Chondrocyte (in vitro differentiated cells): ENCODE measurements around the gene IL9R. TPM values are rescaled to one million over a fixed set of nuclear protein-coding genes. Genes with fewer than 3 reads are reported as not detected.
"Not testable (repeated sequence)": the region's sequence is repeated elsewhere in the genome, so short reads cannot be mapped to it uniquely, and the experiment has no call there.

Experiments
- DNase-seq: peaks from one replicate; pipeline ENCODE4 v3.0.0; 2021; ENCODE audit warnings: mixed read lengths, low spot score
- H3K27ac Mint-ChIP-seq: one replicate; pipeline ENCODE4 v1.8.0; 2021; ENCODE audit warnings: mild to moderate bottlenecking, moderate library complexity, mixed read lengths; ENCODE audit not compliant: unreplicated experiment
- H3K27me3 Mint-ChIP-seq: 2 replicates; pipeline ENCODE4 v1.8.0; 2021; ENCODE audit warnings: low read depth, mixed read lengths
- H3K36me3 Mint-ChIP-seq: 2 replicates; pipeline ENCODE4 v1.8.0; 2021; ENCODE audit warnings: low read depth, mixed read lengths
- H3K4me1 Mint-ChIP-seq: 2 replicates; pipeline ENCODE4 v1.8.0; 2021; ENCODE audit warnings: low read depth, mild to moderate bottlenecking, mixed read lengths
- H3K4me3 Mint-ChIP-seq: one replicate; pipeline ENCODE4 v1.8.0; 2021; ENCODE audit warnings: mild to moderate bottlenecking, moderate library complexity, mixed read lengths; ENCODE audit not compliant: unreplicated experiment
- H3K9me3 Mint-ChIP-seq: 2 replicates; pipeline ENCODE4 v1.8.0; 2021; ENCODE audit warnings: low read depth, mixed read lengths
- total RNA-seq: library from RNA; stranded (reverse); gene quantifications from 3 replicates; pipeline ENCODE4 v1.2.1, GENCODE V29; 2021
- TF ChIP-seq, protein P1 (sequence below): fragments of 200-600 bp; sonication (generic); IDR thresholded peaks from 2 replicates; pipeline ENCODE4 v1.5.0; 2021; ENCODE audit warnings: antibody characterized with exemption, mild to moderate bottlenecking, moderate library complexity

The IL9R gene
- total RNA-seq, 1 donor from 2014 or later: not detected

GRCh38 chrX:155983326-155983725, 14.2 kb upstream of the IL9R start:
- Mint-ChIP-seq H3K4me3 (no peak overlapping the region), H3K36me3 (no peaks in the 10 kb centered on the region), H3K27me3 (no peaks in the 10 kb centered on the region), H3K27ac (no peak overlapping the region), H3K4me1 (no peaks in the 10 kb centered on the region), H3K9me3 (peaks cover 14% of the 10 kb centered on the region)
- TF ChIP-seq, protein P1, sequence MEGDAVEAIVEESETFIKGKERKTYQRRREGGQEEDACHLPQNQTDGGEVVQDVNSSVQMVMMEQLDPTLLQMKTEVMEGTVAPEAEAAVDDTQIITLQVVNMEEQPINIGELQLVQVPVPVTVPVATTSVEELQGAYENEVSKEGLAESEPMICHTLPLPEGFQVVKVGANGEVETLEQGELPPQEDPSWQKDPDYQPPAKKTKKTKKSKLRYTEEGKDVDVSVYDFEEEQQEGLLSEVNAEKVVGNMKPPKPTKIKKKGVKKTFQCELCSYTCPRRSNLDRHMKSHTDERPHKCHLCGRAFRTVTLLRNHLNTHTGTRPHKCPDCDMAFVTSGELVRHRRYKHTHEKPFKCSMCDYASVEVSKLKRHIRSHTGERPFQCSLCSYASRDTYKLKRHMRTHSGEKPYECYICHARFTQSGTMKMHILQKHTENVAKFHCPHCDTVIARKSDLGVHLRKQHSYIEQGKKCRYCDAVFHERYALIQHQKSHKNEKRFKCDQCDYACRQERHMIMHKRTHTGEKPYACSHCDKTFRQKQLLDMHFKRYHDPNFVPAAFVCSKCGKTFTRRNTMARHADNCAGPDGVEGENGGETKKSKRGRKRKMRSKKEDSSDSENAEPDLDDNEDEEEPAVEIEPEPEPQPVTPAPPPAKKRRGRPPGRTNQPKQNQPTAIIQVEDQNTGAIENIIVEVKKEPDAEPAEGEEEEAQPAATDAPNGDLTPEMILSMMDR: no peak
- DNase-seq: no peak

DNA sequence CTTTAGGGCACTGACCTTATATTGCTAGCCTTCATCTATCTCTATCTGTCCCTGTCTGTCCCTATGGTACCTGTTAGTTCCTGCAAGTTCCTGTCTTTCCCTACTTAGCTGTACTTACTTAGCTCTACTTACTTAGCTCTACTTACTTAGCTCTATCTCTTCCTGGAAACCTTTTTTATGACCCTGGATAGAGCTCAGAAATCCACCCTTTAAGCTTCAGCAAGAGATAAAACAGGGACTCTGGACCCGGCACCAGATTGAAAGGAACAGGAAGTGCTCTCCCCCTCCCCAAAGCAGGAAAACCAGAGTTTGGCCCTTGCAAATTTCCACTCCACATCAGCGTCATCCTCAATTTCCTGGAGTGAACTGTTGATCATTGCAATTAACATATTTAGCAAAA, 12.3 kb upstream of the IL9R start:
- Mint-ChIP-seq H3K9me3 (peaks cover 17% of the 10 kb centered on the region), H3K27me3 (peaks cover 2% of the 10 kb centered on the region)
- TF ChIP-seq, protein P1: no peak

GRCh38 chrX:155986995-155987394, 10.5 kb upstream of the IL9R start:
- not testable (repeated sequence) for H3K27ac Mint-ChIP-seq, H3K4me3 Mint-ChIP-seq, H3K4me1 Mint-ChIP-seq, H3K27me3 Mint-ChIP-seq, H3K36me3 Mint-ChIP-seq, DNase-seq
- H3K9me3 Mint-ChIP-seq: peaks cover 17% of the 10 kb centered on the region

More for the DNA sequence above, 12.3 kb upstream of the IL9R start:
- Mint-ChIP-seq H3K36me3 (no peaks in the 10 kb centered on the region), H3K4me3 (no peak overlapping the region), H3K4me1 (no peaks in the 10 kb centered on the region), H3K27ac (no peak overlapping the region)
- DNase-seq: no peak

GRCh38 chrX:155988859-155989258, 8.6 kb upstream of the IL9R start:
- peaks cover 11% of the 10 kb centered on the region for H3K9me3 Mint-ChIP-seq
- peaks cover 2% of the 10 kb centered on the region for H3K27me3 Mint-ChIP-seq
- H3K4me3 Mint-ChIP-seq: no peak overlapping the region
- no peak for DNase-seq
- no peaks in the 10 kb centered on the region for H3K4me1 Mint-ChIP-seq
- H3K36me3 Mint-ChIP-seq: no peaks in the 10 kb centered on the region
- H3K27ac Mint-ChIP-seq: no peak overlapping the region
- TF ChIP-seq, protein P1: no peak

DNA sequence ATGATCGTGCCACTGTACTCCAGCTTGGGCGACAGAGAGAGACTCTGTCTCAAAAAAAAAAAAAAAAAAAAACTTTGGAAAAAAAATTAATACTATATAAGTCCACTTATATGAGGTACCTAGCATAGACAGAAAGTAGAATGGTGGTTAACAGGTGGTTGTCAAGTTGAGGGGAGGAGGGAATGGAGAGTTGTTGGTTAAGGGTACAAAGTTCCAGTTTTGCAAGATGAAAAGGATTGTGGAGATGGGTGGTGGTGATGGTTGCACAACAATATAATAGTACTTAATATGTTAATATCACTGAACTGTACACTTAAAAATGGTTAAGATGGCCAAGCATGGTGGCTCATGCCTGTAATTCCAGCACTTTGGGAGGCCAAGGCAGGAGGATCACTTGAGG, 4.1 kb upstream of the IL9R start:
- Mint-ChIP-seq H3K4me3 (no peak overlapping the region), H3K36me3 (no peaks in the 10 kb centered on the region), H3K27me3 (peaks cover 2% of the 10 kb centered on the region), H3K4me1 (no peaks in the 10 kb centered on the region), H3K9me3 (peaks cover 5% of the 10 kb centered on the region), H3K27ac (no peak overlapping the region)
- TF ChIP-seq, protein P1: no peak
- no peak for DNase-seq

- peaks cover 2% of the 10 kb centered on the region for H3K9me3 Mint-ChIP-seq
- H3K4me1 Mint-ChIP-seq: no peaks in the 10 kb centered on the region
- no peak overlapping the region for H3K27ac Mint-ChIP-seq
These were observed 2.1 kb upstream of the IL9R start for GRCh38 chrX:155995321-155995875.

More at GRCh38 chrX:155995321-155995875, 2.1 kb upstream of the IL9R start:
- H3K27me3 Mint-ChIP-seq: no peaks in the 10 kb centered on the region
- H3K36me3 Mint-ChIP-seq: no peaks in the 10 kb centered on the region
- TF ChIP-seq, protein P1: no peak
- no peak for DNase-seq
- no peak overlapping the region for H3K4me3 Mint-ChIP-seq
